ENCODE results near the gene LIPA. TPM values are rescaled to one million over a fixed set of nuclear protein-coding genes. Genes with fewer than 3 reads are reported as not detected.

Gene LIPA
- total and polyA plus RNA-seq, 2 of the 4 experiments (the other 2 are of a cell fraction), result 23.1 to 31.9 TPM

DNA sequence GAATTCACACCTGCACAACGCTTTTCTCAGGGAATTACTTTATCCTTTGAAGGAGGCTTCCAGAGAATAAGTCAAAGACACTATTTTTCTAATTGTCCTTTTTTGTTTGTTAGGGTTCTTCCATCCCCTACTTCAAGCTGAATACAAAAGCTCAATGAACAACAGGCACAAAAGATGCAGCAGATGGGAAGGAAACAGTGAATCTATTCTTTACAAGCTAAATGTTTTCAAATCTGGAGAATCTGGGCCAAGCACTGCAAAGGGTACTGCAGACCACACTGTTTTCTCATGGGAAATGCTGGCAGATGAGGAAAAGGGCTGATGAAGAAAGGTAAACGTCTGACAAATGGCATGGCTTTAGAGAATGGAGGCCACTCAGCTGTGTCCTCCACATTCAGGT is 18.5 kb downstream of the LIPA start:
- Histone ChIP-seq H3K9me3 (ENCODE audit: control insufficient read depth, insufficient read depth, low read length) (no peaks in the 10 kb centered on the region), H2BK20ac (ENCODE audit: low read depth, low read length) (no peak overlapping the region), H2AFZ (replicated peaks; ENCODE audit: low read length, poor library complexity) (no peak overlapping the region), H3K9me1 (ENCODE audit: insufficient read depth, low read length) (no peaks in the 10 kb centered on the region), H3K4ac (ENCODE audit: low read depth, low read length) (no peak overlapping the region), H2AK9ac (replicated peaks; ENCODE audit: low read depth, low read length, poor library complexity) (no peak overlapping the region), H3K56ac (ENCODE audit: extremely low read depth, insufficient read depth, low read length) (no peak overlapping the region), H4K5ac (ENCODE audit: low read depth, low read length) (no peak overlapping the region), H3K14ac (replicated peaks; ENCODE audit: low read depth, low read length) (no peak overlapping the region), H3K9ac (ENCODE audit: low read depth, low read length) (no peak overlapping the region), H3K36me3 (ENCODE audit: control insufficient read depth, insufficient read depth, low read length) (no peaks in the 10 kb centered on the region), H4K91ac (ENCODE audit: insufficient read depth, low read depth, low read length) (no peak overlapping the region), H2BK15ac (ENCODE audit: low read depth, low read length) (no peak overlapping the region), H3K27me3 (ENCODE audit: control insufficient read depth, insufficient read depth, low read length) (no peaks in the 10 kb centered on the region), H3K4me2 (ENCODE audit: low read depth, low read length) (no peak overlapping the region), H3K27ac (ENCODE audit: insufficient read depth, low read length) (no peak overlapping the region), H3K79me1 (ENCODE audit: low read depth in 1 of 2, low read length in 2 of 2) (no peaks in the 10 kb centered on the region), H2AK5ac (ENCODE audit: low read depth, low read length) (no peak overlapping the region), H3K23ac (ENCODE audit: low read depth, low read length) (no peak overlapping the region), H2BK120ac (ENCODE audit: low read depth, low read length) (no peak overlapping the region), H3K18ac (ENCODE audit: low read depth, low read length) (no peak overlapping the region), H4K8ac (ENCODE audit: low read depth in 2 of 2, low read length in 2 of 2) (no peak overlapping the region), H2BK5ac (ENCODE audit: low read depth, low read length, poor library complexity, severe bottlenecking) (no peak overlapping the region), H3K4me3 (ENCODE audit: insufficient read depth, low read depth, low read length) (no peak overlapping the region), H4K20me1 (ENCODE audit: insufficient read depth, low read length) (no peaks in the 10 kb centered on the region), H3K4me1 (ENCODE audit: control insufficient read depth, insufficient read depth, low read length) (no peaks in the 10 kb centered on the region)
- dilution Hi-C loops (cut with HindIII; ENCODE audit: low sequenced_read_pairs, unreplicated experiment), result no loop called here
- POLR2A ChIA-PET (ENCODE audit: unreplicated experiment), result no interaction called here
- ATAC-seq (ENCODE audit: low read depth), result no peak
- TF ChIP-seq MAFK (IDR thresholded peaks at IDR 0.05; ENCODE audit: low read depth, low read length) (no peak), BHLHE40 (IDR thresholded peaks at IDR 0.05; ENCODE audit: low read depth, low read length) (no peak), RFX5 (IDR thresholded peaks at IDR 0.05; ENCODE audit: low read depth, low read length) (no peak), RCOR1 (IDR thresholded peaks at IDR 0.05; ENCODE audit: insufficient replicate concordance, low read length) (no peak), USF2 (IDR thresholded peaks at IDR 0.05; ENCODE audit: low read depth, low read length) (no peak), NFE2L2 (IDR thresholded peaks at IDR 0.05; ENCODE audit: low read depth, low read length) (no peak), POLR2A (IDR thresholded peaks at IDR 0.05; ENCODE audit: low read depth, low read length) (no peak), CHD1 (IDR thresholded peaks at IDR 0.05; ENCODE audit: low read depth, low read length) (no peak), FOS (IDR thresholded peaks at IDR 0.05; ENCODE audit: low read depth, low read length) (no peak), CEBPB (IDR thresholded peaks at IDR 0.05; ENCODE audit: low read depth, low read length) (no peak), MXI1 (IDR thresholded peaks at IDR 0.05; ENCODE audit: borderline replicate concordance, low read depth, low read length) (no peak), SMC3 (IDR thresholded peaks at IDR 0.05; ENCODE audit: low read depth, low read length) (no peak)
- TF ChIP-seq, protein P1, sequence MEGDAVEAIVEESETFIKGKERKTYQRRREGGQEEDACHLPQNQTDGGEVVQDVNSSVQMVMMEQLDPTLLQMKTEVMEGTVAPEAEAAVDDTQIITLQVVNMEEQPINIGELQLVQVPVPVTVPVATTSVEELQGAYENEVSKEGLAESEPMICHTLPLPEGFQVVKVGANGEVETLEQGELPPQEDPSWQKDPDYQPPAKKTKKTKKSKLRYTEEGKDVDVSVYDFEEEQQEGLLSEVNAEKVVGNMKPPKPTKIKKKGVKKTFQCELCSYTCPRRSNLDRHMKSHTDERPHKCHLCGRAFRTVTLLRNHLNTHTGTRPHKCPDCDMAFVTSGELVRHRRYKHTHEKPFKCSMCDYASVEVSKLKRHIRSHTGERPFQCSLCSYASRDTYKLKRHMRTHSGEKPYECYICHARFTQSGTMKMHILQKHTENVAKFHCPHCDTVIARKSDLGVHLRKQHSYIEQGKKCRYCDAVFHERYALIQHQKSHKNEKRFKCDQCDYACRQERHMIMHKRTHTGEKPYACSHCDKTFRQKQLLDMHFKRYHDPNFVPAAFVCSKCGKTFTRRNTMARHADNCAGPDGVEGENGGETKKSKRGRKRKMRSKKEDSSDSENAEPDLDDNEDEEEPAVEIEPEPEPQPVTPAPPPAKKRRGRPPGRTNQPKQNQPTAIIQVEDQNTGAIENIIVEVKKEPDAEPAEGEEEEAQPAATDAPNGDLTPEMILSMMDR (conservative IDR thresholded peaks at IDR 0.05; ENCODE audit: low read depth, low read length), result no peak
- CTCF ChIA-PET, result interaction anchor here (1.0 kb wide), 1 partner anchor 13 kb away, joined by 3 read pairs; no protein-coding TSS in a partner anchor
- no peak for DNase-seq
- in situ Hi-C loops (cut with MboI; ENCODE audit: low sequenced_read_pairs), result no loop called here
- no TSS peak for BruUV-seq (replicated peaks)
- no CpG with 5 or more reads among the region's 2 CpGs for WGBS, 2 experiments (ENCODE audit: extremely low coverage in 2 of 2, insufficient read length in 1 of 2)
- intact Hi-C loops (cut with micrococcal nuclease), result no loop called here

Data from IMR-90 (cell line).